NCI-H774 (cell line): ENCODE results near the gene DYDC1.
"Not testable (repeated sequence)": the region's sequence is repeated elsewhere in the genome, so short reads cannot be mapped to it uniquely, and the experiment has no call there.

Experiments
- DNase-seq: peaks from one replicate; lab custom pipeline; 2025; lab: John Stamatoyannopoulos, UW

DYDC1 gene

GRCh38 chr10:80344276-80344675 lies 12.3 kb downstream of the DYDC1 start:
- no peak for DNase-seq

- DNase-seq: no peak
Measured at GRCh38 chr10:80333983-80334382, 22.6 kb downstream of the DYDC1 start.

- no peak for DNase-seq
Measured at GRCh38 chr10:80324891-80325364, 31.6 kb downstream of the DYDC1 start.

- DNase-seq: no peak
Measured at GRCh38 chr10:80324086-80324485, 32.5 kb downstream of the DYDC1 start.

GRCh38 chr10:80323311-80323710 lies 33.2 kb downstream of the DYDC1 start:
- no peak for DNase-seq

GRCh38 chr10:80322711-80323110 lies 33.8 kb downstream of the DYDC1 start:
- no peak for DNase-seq

- no peak for DNase-seq
Measured at GRCh38 chr10:80322158-80322557, 34.4 kb downstream of the DYDC1 start.

GRCh38 chr10:80321183-80321582 lies 35.4 kb downstream of the DYDC1 start:
- no peak for DNase-seq

- no peak for DNase-seq
Measured at GRCh38 chr10:80320377-80320776, 36.2 kb downstream of the DYDC1 start.

GRCh38 chr10:80319725-80320290 lies 36.7 kb downstream of the DYDC1 start:
- DNase-seq: peak; percentile 5

- no peak for DNase-seq
Measured at GRCh38 chr10:80319318-80319717, 37.2 kb downstream of the DYDC1 start.

- no peak for DNase-seq
Measured at GRCh38 chr10:80318742-80319141, 37.8 kb downstream of the DYDC1 start.

GRCh38 chr10:80315391-80315790 lies 41.2 kb downstream of the DYDC1 start:
- no peak for DNase-seq

- DNase-seq: no peak
Measured at GRCh38 chr10:80313523-80313922, 43.0 kb downstream of the DYDC1 start.

- DNase-seq: not testable (repeated sequence)
Measured at GRCh38 chr10:80305989-80306388, 50.6 kb downstream of the DYDC1 start.

GRCh38 chr10:80296942-80297341 lies 59.6 kb downstream of the DYDC1 start:
- no peak for DNase-seq

GRCh38 chr10:80292607-80293239 lies 63.8 kb downstream of the DYDC1 start:
- no peak for DNase-seq

GRCh38 chr10:80290474-80291220 lies 65.9 kb downstream of the DYDC1 start:
- DNase-seq: no peak

- peak; percentile 63 for DNase-seq
Measured at GRCh38 chr10:80289451-80290287, 66.9 kb downstream of the DYDC1 start, which contains the start of gene MAT1A. Gene MAT1A (minus strand): TSS chr10:80289658. CDS start chr10:80289423, 235 bp downstream.

- DNase-seq: no peak
Measured at GRCh38 chr10:80288849-80289248, 67.7 kb downstream of the DYDC1 start.
